ENCODE results near the gene CAP2.

GRCh38 chr6:17367868-17368267, 25.5 kb upstream of the CAP2 start:
- no peak for TF ChIP-seq EZH2 (IDR thresholded peaks at IDR 0.05)
- no peak for TF ChIP-seq POLR2AphosphoS5 (IDR thresholded peaks at IDR 0.05; ENCODE audit: borderline replicate concordance, low read depth, low read length)
- no peak for TF ChIP-seq FOXP2 (optimal IDR thresholded peaks at IDR 0.05; ENCODE audit: control extremely low read depth, extremely low read length, insufficient read depth)

Measured in SK-N-MC (cell line).